Stomach (tissue), 9 donors: ENCODE results near the gene MRPS6. TPM values are rescaled to one million over a fixed set of nuclear protein-coding genes. Genes with fewer than 3 reads are reported as not detected.

Experiments used
- DNase-seq, 2 donors: peaks; one replicate each; pipeline versions ENCODE4 v3.0.0 to v3.0.0-alpha.2; 2013 to 2019
- H3K27ac ChIP-seq, 5 donors: fragments of 200-600 bp in 4 of 5; sonication (generic) in 4 of 5; one replicate each; pipeline ENCODE4 v1.5.1; 2013 to 2019; ENCODE audit warnings: mild to moderate bottlenecking in 1 of 5, moderate library complexity in 1 of 5
- H3K27me3 ChIP-seq, 3 donors: fragments of 200-600 bp; sonication (generic); one replicate each; pipeline ENCODE4 v1.5.1; 2017 to 2019; ENCODE audit warnings: mixed run types in 1 of 3
- H3K36me3 ChIP-seq, 4 donors: fragments of 200-600 bp; sonication (generic); 1 replicate in 3 of 4; 2 replicates in 1 of 4; pipeline ENCODE4 v1.5.1; 2016 to 2019
- H3K4me1 ChIP-seq, 4 donors: fragments of 200-600 bp; sonication (generic); one replicate each; pipeline ENCODE4 v1.5.1; 2016 to 2019
- H3K4me3 ChIP-seq, 4 donors: fragments of 200-600 bp; sonication (generic) in 3 of 4; one replicate each; pipeline ENCODE4 v1.5.1; 2016 to 2019; ENCODE audit warnings: mild to moderate bottlenecking in 1 of 4
- H3K9me3 ChIP-seq, 4 donors: fragments of 200-600 bp; sonication (generic); one replicate each; pipeline ENCODE4 v1.5.1; 2016 to 2019
- CTCF ChIP-seq, 7 experiments: fragments of 450-650 bp in 4 of 7; fragments of 200-600 bp in 3 of 7; sonication (generic) in 3 of 7; IDR thresholded peaks; one replicate each; pipeline ENCODE4 v1.5.1; 2016 to 2019; ENCODE audit warnings: antibody characterized with exemption in 7 of 7, control low read depth in 2 of 7, mild to moderate bottlenecking in 1 of 7
- EP300 ChIP-seq: sonication (generic); formaldehyde crosslinking; IDR thresholded peaks from one replicate; pipeline ENCODE4 v1.6.1; 2017; ENCODE audit warnings: antibody characterized with exemption
- POLR2A ChIP-seq, 4 donors: fragments of 450-650 bp; IDR thresholded peaks; one replicate each; pipeline ENCODE4 v1.6.1; 2016; ENCODE audit warnings: antibody characterized with exemption in 4 of 4, control low read depth in 2 of 4, mild to moderate bottlenecking in 1 of 4, moderate library complexity in 1 of 4
- POLR2AphosphoS5 ChIP-seq, 3 donors: sonication (generic); formaldehyde crosslinking; IDR thresholded peaks; one replicate each; pipeline ENCODE4 v1.6.1; 2016; ENCODE audit warnings: antibody characterized with exemption in 3 of 3
- WGBS, 5 donors: extraction: QIAGEN DNeasy Blood & Tissue Kit in 3 of 5; methylation state at CpG; one replicate each; pipeline versions ENCODE4 v1.1.5 to v1.1.7; 2013 to 2018; 5-methylcytosine and 5-hydroxymethylcytosine counted together
- intact Hi-C: fragments of 100-400 bp; cut with DNase I; formaldehyde crosslinking; loops from one replicate; pipeline ENCODE4 v1.15.1; 2023; ENCODE audit warnings: low total_unique reads
- polyA plus RNA-seq, 3 donors: library from polyadenylated mRNA; stranded (reverse); fragments of 200-250 nt; gene quantifications; one replicate each; pipeline ENCODE4 v1.2.3, GENCODE V29; 2013
- total RNA-seq, 5 donors: library from RNA; depleted of rRNA; stranded (reverse); fragments of >200 nt; gene quantifications; one replicate each; pipeline versions ENCODE4 v1.1.0 to v1.2.3, GENCODE V29; 2014 to 2016
- donor health status: healthy with polysubstance abuse.
- donor health status: Bipolar disorder and iron deficiency.
- donor health status: healthy.

MRPS6 gene
- total and polyA plus RNA-seq, 8 donors, result 21.3 to 219 (median 51.3) TPM

GRCh38 chr21:34100337-34100736 is 27.0 kb downstream of the MRPS6 start:
- TF ChIP-seq EP300 (no peak), CTCF (IDR thresholded peaks at IDR 0.05) (no peak), POLR2AphosphoS5 (IDR thresholded peaks at IDR 0.05) (no peak), POLR2A (IDR thresholded peaks at IDR 0.05) (no peak)
- H3K27me3 ChIP-seq, result no peaks in the 10 kb centered on the region
- no peak overlapping the region for H3K4me3 ChIP-seq
- H3K4me1 ChIP-seq, result peaks cover 0 to 85% (median 43%) of the 10 kb centered on the region in 4 donors
- no peak for DNase-seq
- peak overlapping the region in 2 of 5 donors; percentile 16 to 51 for H3K27ac ChIP-seq
- 88 to 96% (median 93%) methylated on average over 2 of the region's 2 CpGs for WGBS, 5 donors
- intact Hi-C loops, result no loop called here
- peaks cover 7 to 18% (median 16%) of the 10 kb centered on the region in 4 donors for H3K36me3 ChIP-seq
- no peaks in the 10 kb centered on the region for H3K9me3 ChIP-seq

- H3K4me1 ChIP-seq, result peaks cover 0 to 89% (median 41%) of the 10 kb centered on the region in 4 donors
- peaks cover 3 to 13% (median 12%) of the 10 kb centered on the region in 4 donors for H3K36me3 ChIP-seq
- no peak for DNase-seq
- H3K4me3 ChIP-seq, result no peak overlapping the region
- no peaks in the 10 kb centered on the region for H3K27me3 ChIP-seq
- TF ChIP-seq POLR2AphosphoS5 (IDR thresholded peaks at IDR 0.05) (no peak), EP300 (no peak), POLR2A (IDR thresholded peaks at IDR 0.05) (no peak), CTCF (IDR thresholded peaks at IDR 0.05) (no peak)
- H3K9me3 ChIP-seq, result no peaks in the 10 kb centered on the region
- H3K27ac ChIP-seq, result peak overlapping the region in 2 of 5 donors; percentile 16 to 51
- WGBS, 5 donors, result 46 to 58% (median 54%) methylated on average over 4 of the region's 4 CpGs
- intact Hi-C loops, result no loop called here
Measured at GRCh38 chr21:34100790-34101189, 27.4 kb downstream of the MRPS6 start.

- no peaks in the 10 kb centered on the region for H3K9me3 ChIP-seq
- H3K4me3 ChIP-seq, result no peak overlapping the region
- DNase-seq, result no peak
- H3K36me3 ChIP-seq, result no peaks in the 10 kb centered on the region
- intact Hi-C loops, result no loop called here
- H3K27ac ChIP-seq, result no peak overlapping the region
- TF ChIP-seq CTCF (IDR thresholded peaks at IDR 0.05) (no peak), POLR2AphosphoS5 (IDR thresholded peaks at IDR 0.05) (no peak), EP300 (no peak), POLR2A (IDR thresholded peaks at IDR 0.05) (no peak)
- H3K4me1 ChIP-seq, result peaks cover 0 to 90% (median 22%) of the 10 kb centered on the region in 4 donors
- H3K27me3 ChIP-seq, result no peaks in the 10 kb centered on the region
Measured at GRCh38 chr21:34105947-34106541, 32.7 kb downstream of the MRPS6 start.

- no peak for DNase-seq
- no peak for TF ChIP-seq EP300
- no peak for TF ChIP-seq CTCF (IDR thresholded peaks at IDR 0.05)
- no peak for TF ChIP-seq POLR2A (IDR thresholded peaks at IDR 0.05)
- no peak for TF ChIP-seq POLR2AphosphoS5 (IDR thresholded peaks at IDR 0.05)
- Histone ChIP-seq H3K27ac (no peak overlapping the region), H3K27me3 (no peaks in the 10 kb centered on the region), H3K4me3 (no peak overlapping the region), H3K9me3 (no peaks in the 10 kb centered on the region), H3K4me1 (peaks cover 0 to 84% (median 14%) of the 10 kb centered on the region in 4 donors), H3K36me3 (no peaks in the 10 kb centered on the region)
- WGBS, 5 donors, result 83 to 92% (median 89%) methylated on average over 1 of the region's 1 CpG
- intact Hi-C loops, result no loop called here
Measured at GRCh38 chr21:34107606-34108005, 34.2 kb downstream of the MRPS6 start.
